HL-60/S4 treated with phorbol 12-myristate 13-acetate at 8.2 ng/mL for 4 days and 3 days (cell line): ENCODE results near the gene COBL.

Experiments
- in situ Hi-C: fragments of 300-500 bp; cut with MboI; formaldehyde crosslinking; loops from 2 replicates; pipeline ENCODE4 v1.15.0; 2022; ENCODE audit warnings: low sequenced_read_pairs

COBL gene

DNA sequence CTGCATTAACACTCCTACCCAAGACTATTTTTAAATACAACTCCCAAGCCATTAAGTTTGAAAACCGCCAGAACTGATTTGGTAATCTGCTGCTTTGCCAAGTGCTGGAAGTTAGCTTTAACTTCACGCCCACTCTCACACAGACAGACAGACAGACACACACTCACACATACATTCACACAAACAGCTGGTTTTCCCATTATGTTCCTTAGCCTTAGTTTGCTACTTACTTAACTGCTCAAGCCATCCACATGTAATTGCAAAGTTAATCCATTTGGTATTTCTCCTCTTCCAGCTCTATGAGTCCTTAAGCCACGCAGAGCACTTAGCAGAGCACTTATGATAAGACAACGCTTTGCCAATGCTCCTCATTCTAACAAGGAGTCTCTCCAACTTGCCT lies 8.3 kb downstream of the COBL start:
- in situ Hi-C loops, result no loop called here

DNA sequence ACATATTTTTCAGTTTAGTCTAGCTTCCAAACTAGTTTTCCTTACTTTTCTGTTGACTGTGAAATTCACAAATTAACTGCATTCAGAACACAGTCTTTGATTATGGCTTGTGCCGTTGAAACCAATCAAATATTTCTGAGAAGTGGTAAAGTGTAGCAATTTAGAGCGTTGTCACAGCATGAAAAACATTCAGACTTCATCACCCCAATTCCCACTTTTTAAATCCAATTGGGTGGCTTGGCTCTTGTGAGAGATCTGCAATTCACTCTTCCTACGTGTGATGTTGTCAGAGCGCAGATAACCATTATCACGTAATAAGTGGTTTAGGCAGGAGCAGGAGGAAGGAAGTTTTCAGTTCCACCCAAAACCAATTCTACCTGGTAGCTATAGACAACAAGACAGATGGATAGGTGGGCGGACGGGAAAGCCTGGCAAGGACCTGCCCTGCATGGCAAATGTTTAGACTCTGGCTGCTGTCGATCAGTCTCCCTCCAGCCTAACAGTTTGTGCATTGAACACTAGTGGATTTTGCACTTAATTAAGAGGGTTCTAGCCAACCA lies 8.9 kb downstream of the COBL start:
- in situ Hi-C loops, result no loop called here

DNA sequence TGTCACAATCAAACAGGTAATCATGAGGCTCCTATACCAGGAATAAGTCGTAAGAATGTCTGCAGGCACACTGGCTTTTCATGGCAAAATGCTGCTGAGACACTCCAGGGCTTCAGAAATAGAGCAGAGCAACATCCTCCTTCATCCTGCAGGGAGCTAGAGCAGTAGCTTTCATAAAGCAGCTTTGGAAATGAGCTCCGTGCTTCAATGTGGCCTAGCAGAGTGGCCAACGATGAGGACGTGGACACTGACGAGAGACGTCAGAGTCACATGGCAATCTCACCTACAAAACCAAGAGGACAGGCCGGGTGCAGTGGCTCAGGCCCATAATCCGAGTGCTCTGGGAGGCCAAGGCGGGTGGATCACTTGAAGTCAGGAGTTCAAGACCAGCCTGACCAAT lies 9.8 kb downstream of the COBL start:
- in situ Hi-C loops, result no loop called here

DNA sequence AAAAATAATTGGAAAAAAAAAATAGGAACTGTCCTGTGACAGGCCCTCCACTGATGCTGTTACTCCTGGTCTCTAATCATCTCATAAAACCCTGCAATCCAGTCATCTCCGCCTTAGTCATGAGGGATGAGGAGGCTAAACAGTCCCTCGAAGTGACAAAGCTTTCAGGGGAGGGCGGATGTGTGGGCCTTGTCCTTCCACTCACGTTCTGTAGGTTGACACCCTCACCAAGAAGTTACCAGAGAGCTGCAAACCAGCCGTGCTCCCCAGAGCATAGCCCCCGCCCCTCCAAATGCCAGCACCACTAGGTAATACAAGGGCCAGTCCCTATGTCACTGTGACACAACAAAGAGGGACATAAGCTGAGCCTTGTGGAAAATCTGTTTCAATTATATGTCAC lies 11.9 kb downstream of the COBL start:
- in situ Hi-C loops, result no loop called here

DNA sequence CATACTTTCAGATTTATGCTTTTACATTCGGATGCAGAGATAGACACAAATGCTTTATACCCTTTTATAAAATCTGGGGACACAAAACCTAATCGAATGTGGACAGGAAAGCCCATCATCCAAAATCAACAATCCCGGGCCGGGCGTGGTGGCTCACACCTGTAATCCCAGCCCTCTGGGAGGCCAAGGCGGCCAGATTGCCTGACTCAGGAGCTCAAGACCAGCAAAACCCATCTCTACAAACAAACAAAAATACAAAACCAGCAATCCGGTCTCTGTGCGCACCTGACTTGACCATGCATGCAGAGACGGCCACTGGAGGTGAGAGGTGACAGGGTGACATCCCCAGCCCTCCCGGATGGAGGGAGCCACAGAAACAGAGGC lies 13.5 kb downstream of the COBL start:
- in situ Hi-C loops, result no loop called here

DNA sequence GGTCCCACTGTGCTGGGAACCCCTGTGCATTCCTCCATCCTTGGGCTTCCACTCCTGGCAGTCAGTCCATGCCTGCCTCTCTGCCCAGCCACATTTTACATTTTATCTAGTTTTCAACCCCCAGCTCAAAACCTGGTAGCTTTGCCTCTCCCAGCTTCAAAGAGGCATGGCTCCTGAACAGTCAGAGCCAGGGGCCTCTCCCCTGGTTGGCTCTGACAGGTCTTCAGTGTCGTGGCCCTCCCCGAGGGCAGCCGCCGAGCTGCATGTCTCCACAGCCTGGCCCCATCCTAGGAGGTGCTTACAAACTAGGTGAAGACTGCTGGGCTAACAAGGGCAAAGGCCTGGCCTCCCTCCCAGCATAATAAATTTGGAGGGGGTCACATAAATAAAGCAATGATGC lies 14.8 kb downstream of the COBL start:
- in situ Hi-C loops, result no loop called here

DNA sequence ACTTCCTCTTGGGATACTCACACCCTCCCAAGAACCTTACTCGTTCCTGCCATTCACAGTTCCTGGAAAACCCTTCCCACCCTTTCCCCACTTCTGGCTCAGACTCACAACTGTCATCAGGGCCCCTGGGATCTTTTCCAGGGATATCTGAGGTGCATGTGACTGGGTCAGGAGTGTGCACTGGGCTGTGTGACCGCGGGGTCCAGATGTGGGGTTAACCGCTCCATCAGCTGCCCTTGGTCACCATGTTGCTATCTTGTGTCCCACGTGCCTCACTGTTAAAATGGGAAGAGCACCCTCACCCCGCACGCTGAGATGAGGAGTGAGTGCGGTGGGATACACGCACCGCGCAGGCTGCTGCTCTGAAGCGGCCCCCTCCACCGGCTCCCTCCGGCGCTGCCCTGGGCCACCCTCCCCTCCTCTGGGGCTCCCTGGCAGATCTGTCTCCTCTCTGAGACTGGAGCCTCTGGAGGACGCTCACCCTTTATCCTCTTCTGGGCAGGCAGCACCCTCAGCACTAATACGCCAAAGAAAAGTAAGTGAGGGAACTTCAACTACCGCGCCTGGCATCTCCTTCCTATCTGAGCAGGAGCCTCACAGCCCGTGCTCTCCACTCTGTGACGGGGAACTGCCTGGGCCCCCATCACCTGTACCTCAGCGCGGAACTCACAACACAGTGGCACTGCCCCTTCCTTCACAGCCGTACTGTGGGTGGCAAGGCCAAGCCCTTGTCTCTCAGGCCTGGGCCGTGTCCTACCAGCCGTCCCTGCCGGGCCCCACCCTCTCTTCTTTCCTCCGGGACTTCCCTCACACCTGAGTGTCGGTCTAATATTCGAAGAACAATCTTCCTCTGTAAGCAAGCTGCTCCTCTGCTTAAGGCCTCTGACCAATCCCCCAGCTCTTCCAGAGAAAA lies 15.6 kb downstream of the COBL start:
- in situ Hi-C loops, result no loop called here

DNA sequence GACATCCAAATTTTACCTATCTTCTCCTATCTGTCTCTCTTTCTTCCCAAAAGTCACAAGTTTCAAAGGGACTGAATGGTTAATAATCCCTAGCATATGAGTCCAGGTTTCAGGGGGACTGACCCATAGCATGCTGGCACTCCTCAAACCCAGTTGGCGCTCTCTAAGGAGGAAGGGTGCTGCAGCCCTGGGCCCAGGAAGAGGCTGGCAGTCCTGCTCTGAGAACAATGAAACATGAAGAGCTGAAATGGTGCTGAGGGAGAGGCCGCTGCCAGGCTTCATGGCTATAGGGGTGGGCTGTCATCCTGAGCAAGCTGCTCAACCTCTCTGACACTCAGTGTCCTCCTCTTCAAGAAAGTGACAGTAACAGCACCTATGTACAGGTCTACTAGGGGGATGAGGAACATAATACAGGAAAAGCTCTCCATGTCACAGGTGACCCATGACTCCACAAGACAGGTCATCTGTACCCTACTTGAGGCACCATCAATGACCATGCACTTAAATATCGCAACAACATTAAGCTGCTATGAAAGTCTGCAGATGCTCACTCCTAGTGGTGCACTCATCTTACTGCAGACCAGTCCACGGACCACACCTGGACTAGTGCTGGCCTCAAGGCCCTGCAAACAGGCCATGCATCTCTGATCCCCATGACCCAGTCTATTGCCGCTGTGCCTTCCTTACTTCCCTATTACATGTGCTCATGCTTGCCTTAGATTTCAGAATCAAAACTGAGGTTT lies 17.0 kb downstream of the COBL start:
- in situ Hi-C loops, result no loop called here

DNA sequence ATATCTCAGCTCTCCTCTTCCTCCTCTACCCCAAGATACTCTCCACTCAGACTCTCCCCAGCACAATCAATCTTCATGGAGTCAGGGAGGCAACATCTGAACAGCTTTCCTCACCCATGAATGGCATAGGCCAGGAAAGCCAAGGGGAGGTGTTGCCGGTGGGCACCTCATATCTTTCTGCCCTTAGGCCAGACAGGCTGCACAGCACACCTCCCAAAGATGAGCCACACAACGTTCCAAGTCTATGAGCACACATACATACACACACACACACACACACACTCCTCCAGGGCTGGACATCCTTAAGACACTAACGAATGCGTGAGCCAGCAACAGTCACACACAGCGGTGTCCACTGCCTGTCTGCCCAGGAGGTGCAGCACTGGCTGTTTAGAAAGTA lies 17.7 kb downstream of the COBL start:
- in situ Hi-C loops, result no loop called here

DNA sequence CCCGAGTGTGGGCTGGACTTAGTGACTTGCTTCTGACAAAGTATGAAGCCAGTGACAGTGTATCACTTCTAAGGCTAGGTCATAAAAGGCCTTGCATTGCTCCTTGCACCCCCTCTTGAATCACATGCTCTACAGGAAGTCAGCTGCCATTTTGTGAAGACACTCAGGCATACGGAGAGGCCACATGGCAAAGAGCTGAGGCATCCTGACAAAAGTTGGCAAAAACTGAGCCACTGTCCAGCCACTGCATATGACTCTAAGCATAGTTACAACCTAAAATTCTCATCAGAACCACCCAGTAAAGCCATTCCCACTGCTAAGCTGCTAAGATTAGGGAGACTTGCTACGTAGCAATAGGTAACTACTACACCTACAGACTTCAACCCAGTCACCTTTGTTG lies 18.6 kb downstream of the COBL start:
- in situ Hi-C loops, result no loop called here

DNA sequence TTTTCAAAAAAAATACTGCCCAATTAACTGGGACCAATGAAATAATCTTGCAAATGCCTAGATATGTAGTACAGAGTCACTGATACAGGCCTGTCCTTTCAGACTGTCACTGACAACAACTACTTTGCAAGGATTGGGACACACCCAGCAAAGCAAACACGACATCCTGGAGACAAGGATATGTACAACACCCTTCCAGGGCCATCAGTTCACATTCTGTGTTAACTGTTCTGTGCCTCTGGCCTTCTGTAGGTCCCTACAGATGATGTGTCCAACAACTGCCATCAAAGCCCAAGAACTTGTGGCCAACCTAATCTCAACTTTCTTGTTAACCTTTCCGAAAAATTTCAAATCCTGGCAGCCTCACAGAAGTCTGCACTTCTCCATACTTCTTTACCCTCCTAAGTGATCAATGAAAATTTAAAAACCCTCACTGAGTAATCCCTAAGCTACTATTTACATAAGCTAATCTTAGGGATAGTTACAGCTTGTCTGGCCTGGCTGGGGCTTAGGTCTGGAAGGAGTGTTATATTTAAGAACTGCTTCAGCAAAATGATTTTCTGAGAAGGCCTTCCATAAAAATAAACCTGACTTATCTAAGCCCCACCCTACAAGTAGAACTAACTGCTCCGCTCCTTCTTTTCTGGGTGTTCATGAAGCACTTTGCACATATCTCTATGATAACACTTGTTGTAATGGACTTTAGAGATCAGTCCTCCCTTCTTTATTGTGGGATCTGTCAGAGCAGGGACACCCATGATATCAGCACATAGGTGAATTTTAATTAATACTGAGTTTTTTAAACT lies 21.0 kb downstream of the COBL start:
- in situ Hi-C loops, result no loop called here

DNA sequence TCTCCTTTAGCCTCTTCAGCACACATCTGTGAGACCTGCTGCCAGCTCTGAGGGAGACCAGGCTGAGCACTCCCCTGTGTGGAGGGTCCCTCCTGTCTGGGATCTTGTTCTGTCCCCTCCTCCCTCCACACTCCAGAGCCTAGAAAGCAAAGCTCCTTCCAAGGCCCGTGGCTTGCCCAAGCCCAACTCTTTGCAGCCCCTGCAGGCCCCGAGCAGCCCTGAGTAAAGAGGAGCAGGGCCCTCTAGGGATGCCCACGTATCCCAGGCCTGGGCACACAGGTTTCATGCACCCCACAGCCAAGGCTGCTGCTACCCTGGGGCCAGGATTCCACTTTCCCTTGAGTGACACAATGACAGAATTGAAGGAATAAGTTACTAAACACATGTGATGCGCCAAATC lies 24.0 kb downstream of the COBL start:
- in situ Hi-C loops, result no loop called here

DNA sequence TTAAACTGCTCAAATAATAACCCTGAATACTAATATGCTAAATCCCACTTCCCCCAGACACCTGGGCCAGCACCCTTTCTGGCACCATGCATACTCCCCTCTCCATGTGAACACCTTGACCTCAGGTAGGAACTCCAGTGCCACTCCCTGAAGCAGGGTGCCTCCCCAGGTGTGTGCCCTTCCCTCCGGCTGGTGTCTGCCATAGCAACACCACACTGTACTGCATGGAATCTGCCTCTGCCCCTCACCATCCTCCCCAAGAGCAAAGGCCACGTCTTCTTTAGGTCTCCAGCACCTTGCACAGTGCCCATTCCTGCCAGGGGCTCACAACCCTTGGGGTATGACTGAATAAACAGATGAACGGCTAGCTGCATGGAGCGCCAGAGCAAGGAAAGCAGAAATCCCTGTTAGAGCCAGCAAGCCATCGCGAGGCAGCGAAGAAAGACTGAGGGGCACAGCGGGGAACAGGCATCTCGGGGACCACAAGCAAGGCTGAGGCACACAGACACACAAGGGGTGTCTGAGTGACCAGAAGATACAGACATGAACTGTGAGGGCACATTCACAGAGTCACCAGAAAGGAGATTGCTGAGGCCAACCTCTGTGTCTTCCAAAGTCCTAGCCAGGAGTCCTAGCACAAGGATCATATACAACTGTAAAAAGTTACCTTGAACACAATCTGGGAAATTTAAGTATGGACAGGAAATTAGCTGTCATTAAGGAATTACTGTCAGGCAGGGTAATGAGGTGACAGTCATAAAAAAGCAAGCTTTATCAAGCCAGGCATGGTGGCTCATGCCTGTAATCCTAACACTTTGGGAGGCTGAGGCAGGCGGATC lies 25.7 kb downstream of the COBL start:
- in situ Hi-C loops, result no loop called here

DNA sequence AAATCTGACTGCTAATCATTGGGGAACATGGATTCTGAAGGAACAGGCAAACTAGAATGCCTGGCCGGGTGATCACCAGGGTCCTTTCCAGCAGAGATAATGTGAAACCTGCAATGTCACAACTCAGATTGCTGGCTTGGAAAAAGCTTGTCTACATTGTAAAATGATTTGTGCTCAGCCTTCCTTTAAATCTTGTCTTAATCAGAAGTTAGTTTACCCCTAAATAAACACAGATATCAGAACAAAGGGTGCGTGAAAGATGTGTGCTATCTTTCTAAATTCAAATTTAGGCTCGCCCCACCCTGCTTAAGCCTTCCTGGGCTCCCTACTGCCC lies 26.3 kb downstream of the COBL start:
- in situ Hi-C loops, result no loop called here

DNA sequence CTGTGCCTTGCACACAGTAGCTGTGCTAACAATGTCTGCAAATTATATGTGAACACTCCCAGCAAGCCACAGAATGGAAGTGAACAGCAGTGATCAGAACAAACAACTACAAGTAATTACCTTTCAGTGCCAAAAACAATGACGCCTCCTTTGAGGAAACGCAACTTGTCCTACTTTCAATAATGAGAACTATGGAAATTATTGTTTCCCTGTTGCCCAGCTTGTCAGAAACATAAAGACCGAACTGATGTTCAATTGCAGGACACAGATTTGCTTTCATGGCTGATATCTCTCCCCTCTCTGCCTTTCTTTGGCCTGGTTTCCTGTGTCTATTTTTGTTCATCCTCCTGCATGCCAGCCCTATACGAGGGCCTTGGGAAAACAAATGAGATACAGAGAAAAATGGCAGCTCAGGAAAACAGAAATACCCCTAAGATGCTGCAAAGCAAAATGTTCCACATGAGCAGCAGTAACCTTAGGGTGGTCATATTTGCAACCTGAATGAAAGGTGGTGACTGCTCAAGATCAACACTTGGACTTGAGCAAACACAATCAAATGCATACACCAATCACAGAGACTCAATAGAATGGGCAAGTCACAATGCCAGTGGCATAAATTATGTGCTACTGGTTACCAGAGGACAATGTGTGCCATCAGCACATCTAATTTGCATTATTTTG lies 26.8 kb downstream of the COBL start:
- in situ Hi-C loops, result no loop called here

DNA sequence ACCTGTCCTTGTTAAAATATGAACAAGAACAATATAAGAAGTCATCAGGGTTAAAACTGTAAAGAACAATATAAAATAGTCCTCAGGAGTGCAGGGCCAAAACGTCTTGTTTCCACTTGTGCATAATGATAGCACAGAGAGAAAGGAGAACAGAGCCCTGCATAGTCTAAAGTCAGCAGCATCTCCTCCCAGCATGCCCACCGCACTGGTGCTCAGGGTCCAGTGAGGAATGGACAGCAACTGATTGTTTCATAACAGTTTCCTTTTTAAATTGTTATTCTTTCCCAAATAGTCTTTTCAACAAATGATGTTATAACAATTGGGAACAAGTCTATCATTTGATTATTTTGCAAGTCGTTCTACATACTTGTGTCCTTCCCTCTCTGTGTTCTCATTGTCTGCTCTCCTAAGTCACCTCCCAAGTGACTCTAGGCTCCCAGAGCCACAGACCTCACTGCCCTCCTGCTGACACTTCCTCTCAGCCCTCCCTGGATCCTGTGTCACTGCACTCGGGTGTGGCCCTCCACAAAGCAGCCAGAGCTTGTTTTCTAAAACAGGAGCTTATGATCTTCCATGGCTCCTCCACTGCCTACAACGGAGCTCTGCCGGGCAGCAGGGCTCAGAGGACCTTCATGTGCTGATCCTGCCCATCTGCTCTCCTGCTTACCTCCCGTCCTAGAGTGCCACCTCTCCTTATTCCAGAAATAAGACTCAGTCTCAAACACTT lies 27.6 kb downstream of the COBL start:
- in situ Hi-C loops, result no loop called here

DNA sequence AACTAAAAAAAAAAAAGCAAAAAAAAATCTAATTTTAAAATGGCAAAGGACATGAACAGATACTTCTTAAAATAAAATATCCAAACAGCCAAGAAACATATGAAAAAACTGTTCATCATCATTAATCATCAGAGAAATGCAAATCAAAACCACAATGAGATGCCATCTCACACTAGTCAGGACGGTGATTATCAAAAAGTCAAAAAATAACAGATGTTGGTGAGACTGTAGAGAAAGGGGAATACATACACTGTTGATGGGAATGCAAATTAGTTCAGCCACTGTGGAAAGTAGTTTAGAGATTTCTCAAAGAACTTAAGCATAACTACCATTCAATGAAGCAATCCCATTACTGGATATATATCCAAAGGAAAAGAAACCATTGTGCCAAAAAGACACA lies 30.2 kb downstream of the COBL start:
- in situ Hi-C loops, result no loop called here

DNA sequence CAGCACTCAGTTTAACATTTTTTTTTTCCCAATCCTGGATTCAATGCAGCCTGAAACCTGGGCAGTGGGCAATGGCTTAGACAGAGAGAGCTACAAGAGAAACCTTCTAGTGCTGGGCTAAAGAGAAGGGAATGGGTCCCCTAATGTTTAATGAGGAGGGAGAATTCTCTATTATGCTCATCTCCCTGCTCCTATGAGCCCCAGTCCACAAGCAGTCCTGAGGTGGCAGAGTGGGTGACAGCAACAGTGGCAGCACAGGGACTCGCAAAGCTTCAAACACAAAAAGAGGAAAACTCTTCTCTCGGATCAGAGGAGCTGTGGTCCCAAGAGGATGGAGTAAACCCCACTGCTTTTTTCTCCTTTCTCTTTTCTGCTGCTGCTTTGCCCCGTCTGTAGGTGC lies 36.5 kb downstream of the COBL start:
- in situ Hi-C loops, result no loop called here

DNA sequence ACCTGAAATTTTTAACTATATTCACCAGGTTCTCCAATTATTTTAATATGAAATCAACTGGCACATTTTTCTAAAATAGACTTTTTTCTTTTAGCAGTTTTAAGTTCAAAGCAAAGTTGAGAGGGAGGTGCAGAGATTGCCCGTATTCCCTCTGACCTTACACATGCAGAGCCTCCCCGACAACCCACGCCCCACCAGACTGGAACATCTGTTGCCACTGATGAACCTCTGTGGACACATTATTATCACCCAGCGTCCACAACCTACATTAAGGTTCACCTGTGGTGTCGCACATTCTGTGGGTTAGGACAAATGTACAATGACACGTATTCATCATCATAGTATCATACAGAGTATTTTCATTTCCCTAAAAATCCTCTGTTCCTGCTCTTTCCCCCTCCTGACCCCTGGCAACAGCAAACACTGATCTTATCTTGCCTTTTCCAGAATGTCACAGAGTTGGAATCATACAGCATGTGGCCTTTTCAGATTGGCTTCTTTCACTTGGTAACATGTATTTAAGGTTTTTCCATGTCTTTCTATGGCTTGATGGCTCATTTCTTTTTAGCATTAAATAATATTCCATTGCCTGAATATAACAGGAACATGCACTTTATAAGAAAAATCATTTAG lies 37.1 kb downstream of the COBL start:
- in situ Hi-C loops, result no loop called here
